ENCODE measurements around the gene CDC5L. TPM values are rescaled to one million over a fixed set of nuclear protein-coding genes. Genes with fewer than 3 reads are reported as not detected.

Gene CDC5L
- total RNA-seq, 1 donor from 2014 or later = 17.3 TPM

- no peaks in the 10 kb centered on the region for H3K27me3 Mint-ChIP-seq (ENCODE audit: unreplicated experiment)
- H3K4me3 Mint-ChIP-seq (ENCODE audit: unreplicated experiment) = no peak overlapping the region
- no peaks in the 10 kb centered on the region for H3K4me1 Mint-ChIP-seq (ENCODE audit: unreplicated experiment)
- DNase-seq (ENCODE audit: low spot score) = peak; percentile 52
- no peaks in the 10 kb centered on the region for H3K36me3 Mint-ChIP-seq (ENCODE audit: low read depth, unreplicated experiment)
- H3K27ac Mint-ChIP-seq (ENCODE audit: unreplicated experiment) = no peak overlapping the region
- TF ChIP-seq CTCF (IDR thresholded peaks at IDR 0.05; ENCODE audit: unreplicated experiment) = peak; percentile 71
- H3K9me3 Mint-ChIP-seq (ENCODE audit: unreplicated experiment) = no peaks in the 10 kb centered on the region
Measured at GRCh38 chr6:44431118-44431725, 43.7 kb downstream of the CDC5L start.

GRCh38 chr6:44432227-44432626 is 44.7 kb downstream of the CDC5L start:
- no peak overlapping the region for H3K4me3 Mint-ChIP-seq (ENCODE audit: unreplicated experiment)
- no peak for DNase-seq (ENCODE audit: low spot score)
- H3K27me3 Mint-ChIP-seq (ENCODE audit: unreplicated experiment) = no peaks in the 10 kb centered on the region
- no peak overlapping the region for H3K27ac Mint-ChIP-seq (ENCODE audit: unreplicated experiment)
- no peaks in the 10 kb centered on the region for H3K9me3 Mint-ChIP-seq (ENCODE audit: unreplicated experiment)
- no peaks in the 10 kb centered on the region for H3K4me1 Mint-ChIP-seq (ENCODE audit: unreplicated experiment)
- TF ChIP-seq CTCF (IDR thresholded peaks at IDR 0.05; ENCODE audit: unreplicated experiment) = no peak
- H3K36me3 Mint-ChIP-seq (ENCODE audit: low read depth, unreplicated experiment) = no peaks in the 10 kb centered on the region

GRCh38 chr6:44432726-44433125 is 45.2 kb downstream of the CDC5L start:
- DNase-seq (ENCODE audit: low spot score) = no peak
- no peak overlapping the region for H3K27ac Mint-ChIP-seq (ENCODE audit: unreplicated experiment)

GRCh38 chr6:44435500-44435899 is 48.0 kb downstream of the CDC5L start:
- no peaks in the 10 kb centered on the region for H3K4me1 Mint-ChIP-seq (ENCODE audit: unreplicated experiment)
- no peaks in the 10 kb centered on the region for H3K27me3 Mint-ChIP-seq (ENCODE audit: unreplicated experiment)
- TF ChIP-seq CTCF (IDR thresholded peaks at IDR 0.05; ENCODE audit: unreplicated experiment) = no peak
- DNase-seq (ENCODE audit: low spot score) = no peak
- no peak overlapping the region for H3K27ac Mint-ChIP-seq (ENCODE audit: unreplicated experiment)
- H3K36me3 Mint-ChIP-seq (ENCODE audit: low read depth, unreplicated experiment) = no peaks in the 10 kb centered on the region
- no peak overlapping the region for H3K4me3 Mint-ChIP-seq (ENCODE audit: unreplicated experiment)
- no peaks in the 10 kb centered on the region for H3K9me3 Mint-ChIP-seq (ENCODE audit: unreplicated experiment)

More at GRCh38 chr6:44432726-44433125, 45.2 kb downstream of the CDC5L start:
- no peaks in the 10 kb centered on the region for H3K9me3 Mint-ChIP-seq (ENCODE audit: unreplicated experiment)
- TF ChIP-seq CTCF (IDR thresholded peaks at IDR 0.05; ENCODE audit: unreplicated experiment) = no peak
- H3K36me3 Mint-ChIP-seq (ENCODE audit: low read depth, unreplicated experiment) = no peaks in the 10 kb centered on the region
- H3K4me3 Mint-ChIP-seq (ENCODE audit: unreplicated experiment) = no peak overlapping the region
- H3K4me1 Mint-ChIP-seq (ENCODE audit: unreplicated experiment) = no peaks in the 10 kb centered on the region
- H3K27me3 Mint-ChIP-seq (ENCODE audit: unreplicated experiment) = no peaks in the 10 kb centered on the region

DNA sequence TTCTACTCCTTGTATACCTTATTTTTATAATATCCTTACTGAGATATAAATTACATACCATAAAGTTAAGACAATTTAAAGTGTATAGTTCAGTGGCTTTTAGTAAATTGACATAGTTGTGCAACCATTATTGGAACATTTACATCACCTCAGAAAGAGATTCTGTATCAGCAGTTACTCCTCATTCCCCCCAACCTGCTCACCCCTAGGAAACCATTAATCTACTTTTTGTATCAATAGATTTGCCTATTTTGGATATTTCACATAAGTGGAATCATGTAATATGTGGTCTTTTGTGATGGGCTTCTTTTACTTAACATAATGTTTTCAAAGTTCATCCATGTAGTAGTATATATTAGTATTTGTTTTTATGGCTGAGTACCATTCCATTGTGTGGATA is 51.3 kb downstream of the CDC5L start:
- no peak overlapping the region for H3K4me3 Mint-ChIP-seq (ENCODE audit: unreplicated experiment)
- no peaks in the 10 kb centered on the region for H3K9me3 Mint-ChIP-seq (ENCODE audit: unreplicated experiment)
- peaks cover 24% of the 10 kb centered on the region for H3K36me3 Mint-ChIP-seq (ENCODE audit: low read depth, unreplicated experiment)
- no peak for DNase-seq (ENCODE audit: low spot score)
- H3K27ac Mint-ChIP-seq (ENCODE audit: unreplicated experiment) = no peak overlapping the region
- H3K27me3 Mint-ChIP-seq (ENCODE audit: unreplicated experiment) = no peaks in the 10 kb centered on the region
- no peak for TF ChIP-seq CTCF (IDR thresholded peaks at IDR 0.05; ENCODE audit: unreplicated experiment)
- peaks cover 2% of the 10 kb centered on the region for H3K4me1 Mint-ChIP-seq (ENCODE audit: unreplicated experiment)
